Measurements from ENCODE around the gene RAB22A. TPM values are rescaled to one million over a fixed set of nuclear protein-coding genes. Genes with fewer than 3 reads are reported as not detected.

RAB22A gene, protein sequence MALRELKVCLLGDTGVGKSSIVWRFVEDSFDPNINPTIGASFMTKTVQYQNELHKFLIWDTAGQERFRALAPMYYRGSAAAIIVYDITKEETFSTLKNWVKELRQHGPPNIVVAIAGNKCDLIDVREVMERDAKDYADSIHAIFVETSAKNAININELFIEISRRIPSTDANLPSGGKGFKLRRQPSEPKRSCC
- total RNA-seq: 15.8 and 16.6 TPM in 2 replicates

DNA sequence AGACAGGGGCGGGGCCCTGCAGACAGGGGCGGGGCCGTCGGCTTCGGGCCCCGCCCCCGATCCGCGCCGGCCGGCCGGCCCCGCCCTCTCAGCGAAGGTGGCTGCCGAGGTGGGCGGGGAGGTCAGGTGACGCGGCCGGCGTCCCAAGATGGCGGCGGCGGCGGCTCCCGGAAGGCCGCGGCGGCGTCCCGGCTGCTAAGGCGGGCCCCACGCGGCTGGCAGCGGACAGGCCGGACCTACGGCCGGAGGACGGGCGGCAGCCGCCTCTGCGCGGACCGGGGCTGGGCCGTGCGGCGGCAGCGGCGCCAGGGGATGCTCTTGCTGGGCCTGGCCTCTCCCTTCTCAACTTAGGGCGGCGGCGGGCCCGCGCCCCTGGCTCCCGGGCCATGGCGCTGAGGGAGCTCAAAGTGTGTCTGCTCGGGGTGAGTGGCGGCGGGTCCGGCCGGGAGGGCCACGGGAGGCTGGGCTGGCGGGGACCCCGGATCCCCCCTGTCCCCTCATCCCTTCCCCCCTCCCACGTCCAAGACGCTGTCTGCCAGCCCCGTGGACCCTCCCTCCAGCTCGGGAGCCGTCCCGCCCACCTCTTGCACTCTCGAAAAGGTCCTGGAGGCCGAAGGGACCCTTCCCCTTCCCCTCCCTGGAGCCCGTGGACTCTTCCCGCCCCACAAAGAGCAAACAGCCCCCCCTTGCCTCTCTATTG lies at the start of gene RAB22A:
Gene RAB22A (plus strand): TSS at position 125 of the 700 bp plus-strand sequence. CDS start 262 bp downstream, at position 387.
- intact Hi-C loops (cut with micrococcal nuclease): loop anchor here (1.0 to 5.0 kb wide), 9 partner anchors 73 to 917 kb away; partner anchors contain the start of genes ATP5F1E, RBM38, VAPB and ZBP1

- intact Hi-C loops (cut with micrococcal nuclease): no loop called here
Observed at GRCh38 chr20:58260006-58260405, 49.5 kb upstream of the RAB22A start.

- intact Hi-C loops (cut with micrococcal nuclease): no loop called here
Observed at GRCh38 chr20:58261660-58262059, 47.9 kb upstream of the RAB22A start.

DNA sequence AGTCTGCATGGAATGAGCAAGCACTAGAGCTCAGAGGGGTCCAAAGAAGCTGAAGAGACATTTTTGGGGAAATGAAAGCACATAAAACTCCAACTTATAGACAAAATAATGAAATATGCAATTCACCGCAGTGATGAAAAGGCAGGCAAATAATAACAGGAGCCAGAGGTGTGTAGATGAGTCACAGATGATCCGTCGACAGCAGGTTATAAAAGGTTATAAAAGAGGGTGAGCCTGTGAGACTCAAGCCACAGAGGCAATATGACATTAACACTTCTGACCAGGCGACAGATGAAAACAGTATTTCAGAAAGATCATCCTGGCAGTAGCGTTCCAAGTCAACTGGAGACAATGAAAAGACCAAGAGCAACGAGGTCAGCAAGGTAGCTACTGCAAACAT lies 45.2 kb upstream of the RAB22A start:
- intact Hi-C loops (cut with micrococcal nuclease): no loop called here

DNA sequence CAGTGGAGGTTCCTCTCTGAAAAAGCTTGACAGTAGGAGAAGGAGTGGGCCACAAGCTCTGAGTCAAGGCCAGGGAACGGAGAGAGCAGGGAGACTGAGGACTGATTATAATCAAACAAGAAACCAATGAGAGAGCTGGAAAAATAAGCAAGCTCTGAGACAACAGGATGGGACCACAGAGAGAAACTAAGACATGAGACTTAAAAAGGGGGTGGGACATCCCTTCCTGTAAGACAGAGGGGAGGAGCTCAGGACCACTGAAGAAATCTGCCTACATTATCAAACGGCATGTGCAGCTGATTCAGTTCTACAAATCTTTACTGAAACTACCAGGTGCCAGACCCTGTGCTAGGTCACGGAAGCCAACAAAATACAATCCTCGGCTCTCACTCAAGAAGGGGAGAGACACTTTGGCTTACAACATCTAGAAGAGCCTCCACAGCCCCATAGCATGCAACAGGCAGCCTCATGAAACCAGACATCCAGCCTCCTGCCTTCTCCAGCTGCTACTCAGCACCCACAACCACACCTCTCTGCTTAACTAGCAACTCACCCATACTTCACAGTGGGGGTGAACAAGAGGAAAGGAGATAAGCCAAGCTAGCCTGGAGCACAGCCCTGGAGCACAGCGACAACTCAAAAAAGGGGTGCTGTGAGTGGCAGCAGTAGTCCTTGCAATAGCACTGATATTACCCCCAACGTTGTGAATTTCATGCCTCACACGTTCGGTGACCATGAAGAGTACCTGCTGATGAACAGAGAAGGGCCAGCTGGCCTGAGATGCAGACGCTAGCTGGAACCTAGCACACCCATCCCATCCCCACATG lies 41.9 kb upstream of the RAB22A start:
- intact Hi-C loops (cut with micrococcal nuclease): no loop called here

DNA sequence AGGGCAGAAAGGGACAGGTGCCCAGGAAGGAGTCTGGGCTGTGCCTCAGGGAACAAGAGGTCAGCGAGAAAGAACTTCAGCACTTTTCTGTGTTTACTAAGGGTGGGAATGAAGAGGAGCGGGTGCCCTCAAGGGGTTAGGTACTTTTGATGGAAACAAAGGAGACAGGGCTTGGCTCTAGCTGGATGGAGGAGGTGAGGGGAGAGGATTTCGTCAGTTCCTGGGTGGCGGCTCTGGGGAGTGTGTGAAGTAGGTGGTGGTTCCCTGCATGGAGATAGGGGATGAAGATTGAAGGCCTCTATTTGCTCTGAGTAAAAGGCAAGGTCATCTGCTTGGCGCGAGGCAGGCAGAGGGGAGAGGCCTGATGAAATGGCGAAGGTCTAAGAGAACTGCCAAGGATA lies 41.1 kb upstream of the RAB22A start:
- intact Hi-C loops (cut with micrococcal nuclease): no loop called here

GRCh38 chr20:58268936-58269619 lies 40.4 kb upstream of the RAB22A start:
- intact Hi-C loops (cut with micrococcal nuclease): no loop called here

DNA sequence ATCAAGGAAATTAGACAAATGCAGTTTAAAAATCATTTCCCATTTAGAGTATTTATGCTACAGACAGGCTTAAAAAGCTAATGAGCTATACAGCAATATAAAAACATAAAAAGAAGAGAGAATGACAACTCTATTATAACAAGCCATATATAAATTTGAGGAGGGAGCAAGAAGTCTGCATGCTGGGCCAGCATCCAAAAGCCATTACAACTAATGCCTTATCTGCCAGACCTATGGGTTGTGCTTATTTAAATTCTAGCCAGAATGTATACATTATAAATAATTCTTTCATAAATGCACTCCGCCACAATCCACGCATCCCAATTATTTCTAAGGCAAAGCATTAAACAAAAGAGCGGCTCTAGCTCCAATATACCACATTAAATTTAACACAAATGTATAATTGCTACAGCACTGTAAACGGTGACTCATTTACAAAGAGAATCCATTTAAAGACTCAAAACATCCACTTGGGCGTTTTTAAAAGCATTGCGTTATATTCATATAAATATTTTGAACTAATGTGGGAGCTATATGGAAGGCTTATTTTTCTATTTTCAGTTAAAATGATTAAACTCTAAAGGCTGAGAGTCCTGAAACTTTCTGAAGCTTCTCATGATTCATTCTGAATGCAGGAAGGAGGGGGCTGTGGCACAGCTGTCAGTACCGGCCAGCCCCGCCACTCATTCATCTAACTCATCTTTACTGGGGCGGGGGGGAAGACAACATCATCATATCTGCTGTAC lies 37.7 kb upstream of the RAB22A start:
- intact Hi-C loops (cut with micrococcal nuclease): no loop called here

- intact Hi-C loops (cut with micrococcal nuclease): no loop called here
Observed at GRCh38 chr20:58274384-58274783, 35.1 kb upstream of the RAB22A start.

- intact Hi-C loops (cut with micrococcal nuclease): no loop called here
Observed at GRCh38 chr20:58277107-58277506, 32.4 kb upstream of the RAB22A start.

DNA sequence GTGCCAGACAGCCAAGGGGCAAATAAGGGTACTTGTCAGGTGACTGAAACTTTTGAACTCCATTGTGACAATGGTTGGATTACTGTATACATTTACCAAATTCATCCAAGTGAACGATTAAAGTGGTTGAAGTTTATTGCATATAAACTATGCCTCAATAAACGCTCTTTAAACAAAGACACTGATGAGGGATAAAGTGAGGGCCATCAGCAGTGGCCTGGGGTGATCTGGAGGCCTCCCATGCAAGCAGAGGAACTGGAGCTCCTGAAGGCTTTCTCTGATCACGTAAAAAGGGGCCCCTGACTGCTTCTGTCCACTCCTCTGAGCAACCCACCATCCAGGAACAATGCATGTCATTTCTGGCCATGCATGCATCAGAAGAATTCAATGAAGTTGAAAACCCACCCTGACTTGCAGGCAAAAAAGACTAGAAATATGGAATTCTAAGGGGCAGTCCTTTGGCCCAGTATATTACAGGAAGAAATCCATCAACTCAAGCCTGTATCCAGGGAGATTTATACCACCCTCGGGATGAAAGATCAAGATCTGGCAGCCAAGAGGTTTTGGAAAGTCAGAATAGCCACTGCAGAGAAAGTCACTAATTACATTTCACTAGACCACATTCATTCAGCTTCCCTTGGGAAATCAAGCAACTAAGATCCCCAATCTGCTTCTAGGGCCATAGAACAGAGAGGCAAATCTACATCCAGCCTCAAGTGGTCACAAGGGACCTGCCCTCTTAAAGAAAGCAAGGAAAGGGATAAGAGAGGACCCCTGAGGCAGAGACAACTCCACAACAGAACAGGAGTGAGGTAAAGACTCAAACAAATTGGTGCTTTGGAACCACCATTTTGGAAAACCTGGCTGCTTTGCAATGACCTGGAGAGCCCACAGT lies 31.7 kb upstream of the RAB22A start:
- intact Hi-C loops (cut with micrococcal nuclease): no loop called here

DNA sequence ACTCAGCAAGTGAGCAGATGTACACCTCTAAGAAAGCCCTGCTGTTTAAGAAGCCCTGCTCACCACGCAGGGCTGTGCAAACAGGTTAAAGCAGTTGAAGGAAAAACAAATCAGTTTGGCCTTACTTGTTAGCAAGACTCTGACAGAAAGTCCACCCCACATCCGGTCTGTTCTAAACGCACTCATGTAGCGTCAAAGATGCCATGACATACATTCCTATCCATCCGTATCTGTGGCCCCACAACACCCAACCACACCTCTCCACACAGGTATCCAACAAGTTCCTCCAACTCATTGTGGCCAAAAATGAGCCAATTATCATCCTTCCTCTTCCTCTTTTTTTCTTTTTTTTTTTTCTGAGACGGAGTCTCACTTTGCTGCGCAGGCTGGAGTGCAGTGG lies 22.8 kb upstream of the RAB22A start:
- intact Hi-C loops (cut with micrococcal nuclease): no loop called here

DNA sequence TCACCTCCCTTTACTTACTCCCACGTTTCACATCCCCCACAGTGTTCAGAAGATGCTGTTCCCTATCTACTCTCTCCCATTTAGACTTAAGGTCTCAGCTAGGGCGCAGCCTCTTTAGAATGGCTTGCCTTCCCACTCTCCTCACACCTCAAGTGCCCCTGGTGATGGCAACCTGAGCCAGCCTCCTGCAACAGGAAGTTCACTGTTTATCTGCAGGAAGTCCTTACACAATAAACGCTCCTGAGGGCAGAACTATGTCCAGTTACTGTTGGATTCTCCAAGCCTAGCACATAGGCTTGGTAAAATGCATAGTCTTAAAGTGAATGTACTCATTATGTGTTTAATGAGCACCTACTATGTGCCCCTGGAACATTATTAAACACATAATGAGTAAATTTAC lies 21.9 kb upstream of the RAB22A start:
- intact Hi-C loops (cut with micrococcal nuclease): no loop called here

GRCh38 chr20:58289143-58289542 lies 20.4 kb upstream of the RAB22A start:
- intact Hi-C loops (cut with micrococcal nuclease): no loop called here

DNA sequence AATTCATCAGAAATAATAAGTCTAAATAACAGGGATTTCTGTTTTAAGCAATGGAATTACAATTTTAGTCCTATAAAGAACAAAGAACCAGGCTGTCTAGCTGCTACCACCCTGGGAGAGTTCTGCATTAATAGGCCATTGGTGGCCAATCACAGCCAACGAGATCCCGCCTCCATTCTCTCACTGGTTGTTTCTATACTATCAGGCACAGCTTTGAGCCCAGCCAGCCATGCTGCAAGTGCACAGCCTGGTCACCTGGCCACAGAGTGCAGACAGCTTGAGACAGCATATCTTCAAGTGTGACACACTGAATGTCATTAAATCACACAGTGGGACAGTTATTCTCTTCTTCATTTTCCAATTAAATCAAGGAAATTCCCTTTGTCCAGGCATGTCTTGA lies 16.1 kb upstream of the RAB22A start:
- intact Hi-C loops (cut with micrococcal nuclease): no loop called here

DNA sequence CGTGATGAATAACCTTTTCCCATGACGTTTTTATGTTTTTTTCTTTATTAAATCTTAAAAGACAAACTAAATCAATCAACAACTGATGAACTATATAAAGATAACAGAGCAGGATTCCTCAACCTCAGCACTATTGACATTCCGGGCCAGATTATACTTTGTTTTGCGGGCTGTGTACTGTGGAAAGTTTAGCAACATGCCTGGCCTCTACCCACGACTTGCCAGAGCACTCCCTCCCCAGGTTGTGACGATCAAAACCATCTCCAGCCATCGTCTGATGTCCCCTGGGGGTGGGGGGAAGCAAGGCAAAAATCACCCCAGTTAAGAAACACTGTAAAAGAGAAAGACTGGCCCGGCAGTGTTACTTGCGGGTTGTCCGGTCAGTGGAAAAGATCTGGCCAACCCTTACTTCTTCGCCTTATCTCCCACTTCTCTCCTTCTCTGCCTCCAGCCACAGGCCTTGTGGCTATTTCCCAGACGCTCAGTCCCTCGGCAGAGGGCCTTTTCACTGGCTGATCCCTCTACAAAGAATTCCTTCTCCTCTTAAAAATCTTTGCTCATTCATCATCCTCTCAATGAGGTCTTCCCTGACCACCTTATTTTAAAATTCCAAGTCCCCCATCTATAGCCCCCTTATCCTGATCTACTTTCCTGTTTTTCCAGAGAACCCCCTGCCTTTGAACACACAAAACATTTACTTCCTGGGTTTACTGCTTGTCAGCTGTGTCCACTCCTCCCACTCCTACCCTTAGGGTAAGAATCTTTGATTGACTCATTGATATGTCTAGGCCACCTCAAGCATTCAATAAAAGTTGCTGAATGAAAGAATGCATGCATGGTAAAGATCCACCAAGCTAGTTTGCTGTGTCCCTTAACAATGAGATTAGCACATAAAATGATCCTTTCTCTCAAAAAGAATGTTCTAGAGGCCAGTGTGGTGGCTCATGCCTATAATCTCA lies 14.7 kb upstream of the RAB22A start:
- intact Hi-C loops (cut with micrococcal nuclease): no loop called here

DNA sequence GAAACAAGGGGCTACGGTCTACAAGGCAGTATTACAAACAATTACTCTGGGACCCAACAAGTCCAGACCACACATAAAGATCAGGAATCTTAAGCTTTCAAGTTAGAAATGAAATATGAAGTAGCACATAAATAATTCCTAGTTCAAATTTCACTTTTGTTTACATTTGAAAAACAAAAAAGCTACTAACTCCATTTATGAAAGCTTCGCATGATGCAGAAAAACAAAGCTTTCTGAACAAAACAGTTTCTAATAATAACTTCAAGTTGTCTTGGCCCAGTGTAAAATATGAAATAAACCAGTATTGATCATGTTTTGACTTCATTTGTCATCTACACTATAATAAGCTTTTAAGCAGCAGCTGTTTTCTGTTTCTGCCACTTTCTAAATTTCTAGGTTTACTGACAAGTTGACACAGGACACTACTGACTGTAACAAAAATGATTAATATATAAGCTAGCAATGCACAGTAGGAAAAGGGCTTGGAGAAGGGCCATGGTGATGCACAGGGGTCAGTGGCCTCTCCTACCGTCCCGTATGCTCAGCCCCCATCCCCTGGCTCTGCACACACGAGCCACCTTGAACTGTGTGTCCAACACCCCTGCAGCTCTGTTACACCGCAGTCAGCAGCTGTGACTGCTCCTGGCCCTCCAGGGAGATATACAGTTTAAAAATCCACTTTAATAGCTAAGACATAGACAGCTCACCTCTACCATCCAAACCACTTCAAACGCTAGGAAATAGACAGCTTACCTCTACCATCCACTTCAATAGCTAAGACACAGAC lies 13.3 kb upstream of the RAB22A start:
- intact Hi-C loops (cut with micrococcal nuclease): no loop called here

- intact Hi-C loops (cut with micrococcal nuclease): no loop called here
Observed at GRCh38 chr20:58297394-58297793, 12.1 kb upstream of the RAB22A start.

Measured in T-helper 2 cell treated with Interferon-gamma antibody and Interleukin-4, amounts not matched to agents 100 ng/mL and 5 ng/mL, for 36 hours (primary cell).